NCI-H2227 (cell line): ENCODE measurements around the gene PCP4L1.
A peak's percentile ranks its signal among the peaks of the same experiment; 100 is the strongest.

Experiments used
- DNase-seq: peaks from one replicate; lab custom pipeline; 2025; ENCODE audit not compliant: unreplicated experiment; lab: John Stamatoyannopoulos, UW

The PCP4L1 gene

DNA sequence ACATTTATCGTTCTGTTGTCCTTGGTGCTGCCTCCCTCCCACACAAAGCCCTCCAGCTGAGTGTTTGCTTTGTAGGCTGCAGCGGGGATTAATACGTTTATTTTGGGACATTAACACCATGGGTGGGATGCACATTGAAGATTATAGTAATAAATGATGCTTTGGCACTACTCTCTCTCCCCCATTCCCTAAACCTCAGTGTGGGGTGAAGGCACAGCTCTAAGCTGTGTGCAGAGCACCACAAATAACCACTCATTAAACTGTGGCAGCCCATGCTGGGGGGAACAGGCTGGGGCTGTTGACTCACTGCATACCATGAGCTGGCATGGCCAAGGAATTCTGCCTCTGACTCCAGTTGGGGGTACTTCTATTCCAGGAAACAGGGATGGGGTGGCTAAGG, 7.7 kb downstream of the PCP4L1 start:
- peak; percentile 33 for DNase-seq

DNA sequence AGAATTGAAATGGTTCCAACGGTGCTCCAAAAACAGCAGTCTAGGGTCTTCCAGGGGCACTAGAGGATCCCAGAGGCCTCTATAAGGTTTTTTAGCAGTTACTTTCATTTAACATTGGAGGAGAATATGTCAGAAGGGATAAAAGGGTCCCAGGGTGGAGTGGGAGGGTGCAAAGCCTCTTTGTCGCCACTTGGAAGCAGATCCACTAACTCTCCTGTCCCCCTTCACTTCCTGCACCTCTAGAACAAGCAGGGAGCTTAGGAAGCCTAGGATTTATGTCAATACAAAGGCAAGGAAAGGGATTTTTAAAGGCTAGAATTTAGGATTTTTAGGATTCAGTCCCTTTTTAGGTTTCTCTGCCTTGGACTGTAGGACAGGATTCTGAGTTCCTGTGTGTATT, 8.3 kb downstream of the PCP4L1 start:
- no peak for DNase-seq

DNA sequence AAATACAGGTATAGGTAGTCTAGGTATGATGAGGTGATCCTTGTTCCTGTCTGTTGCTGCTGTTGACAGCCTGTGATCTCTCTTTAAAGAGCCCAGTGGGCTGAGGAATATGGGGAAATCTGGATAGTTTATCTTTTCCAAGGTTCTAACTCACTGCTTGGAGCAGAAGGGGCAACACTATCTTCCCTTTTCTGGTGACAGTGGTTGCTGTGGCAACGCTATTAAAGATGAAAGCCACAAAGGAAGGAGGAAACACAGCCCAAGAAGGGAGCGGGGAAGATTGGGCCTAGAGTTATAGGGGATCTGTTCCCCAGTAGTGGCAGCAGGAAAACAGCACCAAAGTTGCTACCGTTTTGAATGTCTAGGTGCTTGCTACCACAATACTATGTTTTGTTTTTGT, 8.8 kb downstream of the PCP4L1 start:
- peak; percentile 18 for DNase-seq

DNA sequence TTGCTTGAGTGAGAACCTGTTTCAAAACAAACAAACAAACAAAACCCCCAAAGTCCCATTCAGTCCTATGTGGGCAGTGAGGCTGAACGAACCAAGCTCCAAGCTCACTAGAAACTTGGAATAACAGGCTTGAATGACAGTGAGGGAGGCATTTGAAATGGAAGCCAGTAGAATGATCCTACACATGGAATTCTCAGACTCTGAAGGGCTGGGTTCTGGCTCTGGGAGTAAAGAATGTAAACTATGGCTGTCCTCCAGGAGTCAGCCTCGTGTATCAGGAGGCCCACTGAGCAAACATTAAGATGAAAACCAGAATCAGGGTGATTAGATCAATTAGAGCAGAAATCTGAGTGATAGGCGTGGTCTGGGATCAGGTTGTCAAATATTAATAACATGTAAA, 14.9 kb downstream of the PCP4L1 start:
- no peak for DNase-seq

DNA sequence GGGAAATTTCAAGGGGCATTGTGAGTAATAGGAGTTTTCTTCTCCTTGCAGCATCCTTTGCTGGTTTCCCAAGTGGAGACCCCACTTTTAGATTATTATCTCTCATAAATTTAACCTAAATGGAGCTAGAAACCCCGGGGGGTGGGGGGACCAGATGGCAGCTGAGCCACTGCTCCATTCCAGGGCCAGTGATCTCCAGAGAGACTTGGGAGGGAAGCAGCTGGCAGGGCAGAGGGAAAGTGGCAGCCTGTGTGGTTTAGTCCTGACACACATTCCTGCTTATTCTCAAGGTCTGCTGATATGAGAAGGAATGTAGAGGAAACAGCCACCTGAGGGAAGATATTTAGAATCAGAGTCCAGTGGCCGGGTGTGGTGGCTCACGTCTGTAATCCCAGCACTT, 16.3 kb downstream of the PCP4L1 start:
- peak; percentile 42 for DNase-seq

DNA sequence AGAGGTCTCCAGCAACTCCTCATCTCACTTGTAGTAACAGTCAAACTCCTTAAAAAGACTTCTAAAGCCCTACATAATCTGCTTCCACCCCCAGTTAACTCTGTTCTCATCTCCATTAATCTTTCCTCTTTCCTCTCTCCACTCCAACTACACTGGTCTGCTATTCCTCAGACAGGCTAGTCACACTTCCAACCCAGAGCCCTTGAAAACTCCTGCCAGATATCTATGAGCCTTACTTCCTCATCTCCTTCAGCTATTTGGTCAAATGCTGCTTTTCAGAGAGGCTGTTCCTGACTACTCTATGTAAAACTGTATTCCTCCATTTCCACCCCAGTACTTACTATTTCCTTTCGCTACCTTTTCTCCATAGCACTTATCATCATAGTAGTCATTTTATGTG, 24.4 kb downstream of the PCP4L1 start:
- DNase-seq = no peak

DNA sequence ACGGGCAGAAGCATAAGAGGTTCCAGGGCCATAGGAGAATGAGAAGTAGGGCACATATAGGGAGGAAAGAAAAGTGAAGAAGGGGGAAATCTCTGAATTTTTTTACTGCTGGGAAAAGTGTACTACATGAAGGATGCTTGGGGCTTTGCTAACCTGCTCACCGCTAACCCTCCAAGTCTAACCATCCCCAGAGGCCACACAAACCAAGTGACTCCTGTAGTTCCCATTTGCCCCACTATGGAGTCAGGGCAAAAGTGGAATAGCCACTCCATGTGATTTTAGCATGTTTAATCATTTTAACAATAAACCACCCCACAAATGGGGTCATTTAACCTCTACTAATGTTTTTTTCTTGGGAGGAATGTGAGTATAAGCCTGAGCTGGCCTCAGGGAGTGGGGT, 26.6 kb downstream of the PCP4L1 start:
- DNase-seq = no peak

DNA sequence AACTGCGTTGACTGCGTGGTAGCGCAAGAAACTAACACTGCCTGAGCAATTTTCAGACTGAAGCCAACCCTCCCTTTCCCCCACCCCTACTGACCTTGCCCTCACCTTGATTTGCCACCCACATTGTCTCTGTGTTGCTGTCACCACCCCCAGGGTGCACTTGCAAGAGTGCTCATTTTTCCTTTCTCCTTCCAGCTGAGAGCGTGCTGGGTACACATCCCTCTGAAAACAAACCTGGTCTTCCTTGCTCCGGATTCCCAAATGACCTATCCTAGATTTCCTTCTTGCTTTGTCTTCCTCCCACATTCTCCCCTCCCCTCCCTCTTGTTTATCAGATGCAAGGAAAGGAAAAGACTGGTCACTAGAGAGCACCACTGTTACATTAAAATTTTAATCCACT, 27.0 kb downstream of the PCP4L1 start:
- DNase-seq = peak; percentile 21

DNA sequence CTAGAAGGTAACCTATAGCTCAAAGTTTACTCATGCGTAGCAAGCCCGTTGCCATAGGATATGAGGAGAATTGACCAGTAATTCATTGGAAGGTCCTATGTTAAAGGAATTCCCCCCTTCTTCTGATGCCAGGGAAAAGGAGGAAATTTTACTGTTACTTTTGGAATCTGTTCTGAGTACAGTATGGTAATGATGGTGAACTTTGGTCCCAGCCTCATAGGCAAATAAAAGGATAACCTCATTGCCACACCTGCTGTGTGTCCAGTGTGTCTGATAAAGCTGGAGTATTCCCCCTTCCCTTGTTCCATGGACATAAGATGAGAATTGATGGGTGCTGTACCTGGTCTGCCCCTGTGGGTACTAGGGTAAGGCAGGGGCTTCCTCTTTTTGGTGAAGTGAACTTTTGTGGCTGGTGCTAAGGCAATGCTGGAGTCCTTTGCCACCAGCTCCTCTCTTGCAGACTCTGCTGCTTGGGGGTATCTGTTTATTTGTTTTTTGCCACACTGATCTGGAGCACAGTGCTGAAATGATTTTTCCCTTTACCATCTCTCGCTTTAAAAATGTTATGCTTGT, 29.0 kb downstream of the PCP4L1 start:
- no peak for DNase-seq

DNA sequence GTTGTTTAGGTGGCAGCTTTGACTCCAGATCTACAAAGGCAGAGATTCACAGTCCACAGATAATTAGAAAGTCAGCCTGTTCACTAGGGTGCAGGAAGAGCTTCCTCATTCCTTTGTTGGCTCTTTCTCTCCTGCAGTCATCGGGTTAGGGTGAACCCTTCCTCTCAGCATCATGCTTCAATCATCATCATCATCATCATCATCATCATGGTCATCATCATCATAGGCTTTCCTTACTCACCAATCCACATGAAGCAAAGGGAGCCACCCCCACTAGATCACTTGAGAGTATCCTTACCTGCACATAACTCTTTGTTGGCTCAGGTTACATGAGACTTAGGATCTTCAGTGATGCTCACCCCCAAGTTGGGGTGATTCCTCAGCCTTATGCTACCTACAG, 32.2 kb downstream of the PCP4L1 start:
- DNase-seq = no peak

DNA sequence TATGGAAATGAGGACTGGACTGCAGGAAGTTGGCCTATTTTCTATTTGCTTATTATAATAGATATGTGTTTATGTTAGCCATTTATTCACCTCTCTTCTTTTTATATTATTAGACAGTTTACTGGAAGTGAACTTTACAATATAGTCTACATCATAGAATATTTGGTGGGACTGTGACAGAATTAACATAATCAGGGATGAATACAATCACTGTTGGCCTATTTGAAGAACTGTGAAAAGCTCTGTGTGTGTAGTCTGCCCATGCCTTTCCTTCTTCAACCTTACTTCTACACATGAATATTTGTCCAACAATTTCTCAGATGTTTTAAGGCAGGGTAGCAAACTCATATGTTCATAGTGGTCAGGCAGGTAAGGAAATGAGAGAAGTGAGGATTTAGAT, 38.9 kb downstream of the PCP4L1 start:
- DNase-seq = no peak

DNA sequence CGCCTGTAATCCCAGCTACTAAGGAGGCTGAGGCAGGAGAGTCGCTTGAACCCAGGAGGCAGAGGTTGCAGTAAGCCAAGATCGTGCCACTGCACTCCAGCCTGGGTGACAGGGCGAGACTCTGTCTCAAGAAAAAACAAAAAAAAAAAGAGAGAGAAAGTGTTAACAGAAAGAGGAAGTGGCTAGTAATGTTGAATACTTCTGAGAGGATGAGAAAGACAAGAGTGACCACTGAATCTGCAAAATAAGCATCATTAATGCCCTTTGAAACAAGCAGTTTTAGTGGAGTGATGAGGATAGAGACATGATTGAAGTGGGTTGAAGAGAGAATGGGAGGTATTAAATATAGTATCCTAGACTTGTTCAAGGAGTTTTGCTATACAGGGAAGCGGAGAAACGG, 39.6 kb downstream of the PCP4L1 start:
- no peak for DNase-seq

DNA sequence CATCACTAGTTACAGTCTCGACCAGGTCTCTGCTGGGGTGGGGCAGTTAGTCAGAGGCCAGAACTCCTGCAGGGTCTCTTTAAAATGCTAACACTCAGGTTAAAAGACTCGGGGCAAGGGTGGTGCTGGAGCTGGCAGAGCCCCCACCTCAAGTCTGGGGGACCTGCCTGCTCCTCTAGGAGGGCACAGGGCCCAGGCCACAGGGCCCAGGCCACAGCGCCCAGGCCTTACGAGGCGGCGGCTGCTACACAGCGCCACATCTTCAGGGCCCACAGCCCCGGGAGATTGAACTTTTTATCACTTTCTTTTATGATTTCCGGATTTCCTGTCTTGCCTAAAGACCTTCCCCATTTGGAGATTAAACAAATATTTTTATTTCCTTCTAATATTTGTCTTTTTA, 40.8 kb downstream of the PCP4L1 start:
- DNase-seq = no peak

DNA sequence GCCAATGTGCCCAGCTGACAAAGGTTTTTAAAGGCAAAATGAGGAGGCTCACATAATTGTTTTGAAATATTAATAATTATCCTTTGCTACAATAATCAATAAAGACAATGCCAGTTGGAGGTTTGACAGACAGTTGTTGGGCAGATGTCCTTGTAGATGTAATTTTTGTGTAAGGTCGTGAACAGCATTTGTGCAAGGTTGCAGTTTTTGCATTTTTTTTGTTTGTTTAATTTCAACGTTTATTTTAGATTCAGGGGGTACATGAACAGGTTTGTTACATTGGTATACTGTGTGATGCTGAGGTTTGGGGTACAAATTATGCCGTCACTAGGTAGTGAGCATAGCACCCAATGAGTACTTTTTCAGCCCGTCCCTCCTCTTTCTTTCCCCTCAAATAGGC, 41.9 kb downstream of the PCP4L1 start:
- DNase-seq = no peak

DNA sequence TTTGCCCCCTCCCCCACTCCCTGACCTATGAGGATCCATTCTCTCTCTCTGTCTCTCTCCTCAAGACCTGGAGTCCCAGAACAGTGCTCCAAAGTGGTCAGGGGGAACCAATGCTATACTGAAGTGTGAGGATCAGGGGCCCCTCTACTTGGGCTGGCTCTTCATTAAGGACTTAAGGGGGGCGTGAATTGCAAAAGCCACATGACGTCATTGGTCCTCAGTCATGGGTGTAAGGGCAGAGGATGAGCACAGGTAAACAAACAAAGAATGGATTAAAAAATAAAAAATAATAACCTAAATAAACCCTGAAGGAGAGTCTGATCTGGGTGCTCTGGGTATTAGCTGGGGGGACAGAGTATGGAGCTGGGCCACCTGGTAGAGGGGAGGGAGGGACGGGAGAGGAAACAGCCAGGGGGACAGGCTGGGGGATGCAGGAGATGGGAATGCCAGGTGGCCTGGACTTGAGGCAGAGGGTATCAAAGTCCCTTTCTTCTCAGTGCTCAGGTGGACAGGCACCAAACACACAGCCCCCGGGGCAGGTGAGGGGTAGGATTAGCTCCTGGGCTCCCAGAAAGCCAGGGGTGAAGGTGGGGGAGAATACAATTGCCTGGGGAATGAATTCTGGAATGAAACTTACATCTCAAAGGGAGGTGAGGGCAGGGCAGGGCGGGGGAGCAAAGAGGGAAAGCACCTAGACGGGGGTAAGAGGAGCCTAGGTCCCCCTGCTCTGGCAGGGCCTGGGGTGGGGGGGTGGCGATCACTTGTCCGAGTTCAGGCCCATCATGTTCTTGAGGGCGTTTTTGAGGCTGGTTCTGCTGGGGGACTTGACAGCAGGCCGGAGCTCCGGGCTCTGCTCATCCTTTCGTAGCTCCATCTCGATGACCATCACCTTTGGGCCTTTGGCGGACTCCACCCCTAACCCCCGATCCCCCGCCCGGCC, 46.7 kb downstream of the PCP4L1 start:
- peak; percentile 7 for DNase-seq

DNA sequence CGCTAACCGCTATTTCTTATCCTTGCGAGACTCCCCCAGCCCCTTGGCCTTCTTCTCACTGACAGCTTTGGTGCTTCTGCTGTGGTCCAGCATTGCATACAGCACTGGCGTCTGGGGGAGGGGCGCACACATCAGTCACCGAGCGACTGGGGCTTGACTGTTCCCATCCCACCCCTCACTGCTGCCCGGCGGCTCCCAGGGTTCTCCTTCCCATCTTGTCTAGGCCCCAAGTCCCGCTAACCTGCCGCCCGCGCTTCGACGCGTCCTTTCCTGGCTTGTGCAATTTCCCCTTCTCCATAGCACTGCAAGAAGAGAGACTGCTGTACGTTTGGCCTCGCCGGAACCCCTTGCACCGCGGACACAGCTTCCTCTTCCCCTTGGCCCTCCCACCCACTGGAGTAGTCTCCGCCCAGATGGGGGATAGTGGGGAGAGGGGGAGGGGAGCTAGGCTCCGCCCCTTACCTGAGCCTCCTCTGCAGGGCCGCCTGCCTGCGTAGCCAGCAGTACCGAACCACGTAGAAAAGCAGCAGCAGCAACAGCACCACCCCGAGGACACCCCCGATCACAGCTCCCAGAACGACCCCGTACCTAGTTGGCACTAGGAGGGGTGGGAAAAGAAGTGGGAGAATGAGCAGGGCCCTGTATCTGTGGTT, 47.4 kb downstream of the PCP4L1 start:
- DNase-seq = peak; percentile 86

DNA sequence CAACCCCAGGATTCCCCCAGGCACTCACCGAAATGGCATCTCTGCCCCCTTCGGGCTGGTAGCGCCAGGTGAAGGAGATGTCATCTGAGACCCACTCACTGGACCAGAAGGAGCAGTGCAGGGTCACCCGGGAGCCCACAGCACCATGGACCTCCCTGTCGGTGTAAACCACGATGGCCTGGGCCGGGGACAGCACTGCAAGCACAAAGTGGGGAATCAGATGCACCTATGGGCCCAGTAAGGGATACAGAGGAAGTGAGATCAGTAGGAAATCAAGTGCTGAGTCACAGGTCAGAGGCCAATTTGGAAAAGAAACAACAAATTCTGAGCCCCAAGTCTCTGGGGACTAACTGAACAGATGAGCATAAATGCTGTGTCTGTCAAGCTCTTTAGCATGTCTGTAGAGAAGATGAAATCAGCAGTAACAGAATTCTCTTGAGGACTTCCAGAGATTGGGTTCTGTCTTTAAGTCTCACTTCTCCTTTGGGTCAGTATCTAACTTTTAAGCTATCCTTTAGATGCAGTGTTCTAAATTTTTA, 48.8 kb downstream of the PCP4L1 start:
- no peak for DNase-seq

DNA sequence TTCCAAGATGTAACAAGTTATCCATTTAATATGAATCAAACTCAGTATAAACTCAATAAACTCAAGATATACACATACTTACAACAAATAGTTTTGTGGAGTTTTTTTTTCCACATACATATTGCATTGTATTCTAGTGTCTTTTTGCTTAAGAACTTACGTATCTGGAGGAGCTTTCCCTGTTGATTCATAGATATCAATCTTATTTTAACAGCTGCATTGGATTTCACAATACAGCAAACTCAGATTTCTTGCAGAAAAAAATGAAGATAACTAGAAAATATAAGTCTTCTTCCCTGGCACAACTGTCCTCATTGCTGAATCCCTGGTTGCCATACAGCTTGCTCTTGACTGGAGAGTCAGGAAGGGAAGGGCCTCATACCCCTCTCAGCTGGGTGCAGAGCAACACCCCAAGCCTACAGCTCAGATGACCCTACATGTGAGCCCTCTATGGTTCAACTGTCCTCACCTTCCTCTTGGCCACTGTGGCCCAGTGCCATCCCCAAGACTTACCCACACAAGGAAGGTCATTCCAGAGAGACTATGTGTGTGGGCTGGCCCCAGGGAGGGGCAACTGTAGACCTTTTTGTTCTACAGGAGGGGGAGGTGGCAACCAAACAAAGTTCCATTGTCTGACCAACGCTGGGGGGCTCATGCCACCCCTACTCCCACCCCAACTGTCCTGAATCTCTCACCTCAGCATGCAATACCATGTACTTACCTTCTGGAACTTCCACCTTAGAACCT, 49.5 kb downstream of the PCP4L1 start:
- no peak for DNase-seq

DNA sequence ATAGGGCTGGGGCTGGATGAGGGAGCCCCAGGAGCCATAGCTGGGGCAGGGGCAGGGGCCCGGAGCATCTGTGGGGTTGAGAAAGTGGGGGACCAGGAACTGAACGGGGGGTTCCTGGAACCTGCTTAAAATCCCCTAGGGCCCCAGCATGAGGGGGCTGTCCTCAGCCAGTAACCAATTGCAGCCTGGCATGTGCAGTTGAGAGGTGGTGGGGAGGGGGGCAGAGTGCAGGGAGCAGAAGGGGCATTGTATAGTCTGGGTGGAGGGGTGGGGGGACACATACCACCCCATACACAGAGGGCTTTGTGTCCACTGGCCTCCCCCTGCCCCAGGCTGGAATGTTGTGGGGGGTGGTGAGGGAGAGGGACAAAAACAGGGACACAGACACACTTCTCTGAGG, 51.3 kb downstream of the PCP4L1 start, which contains the start of gene MPZ:
Gene MPZ, minus strand, starts transcription at position 101 of the 400 bp plus-strand sequence. Its CDS starts 63 bp downstream, at position 38.
- no peak for DNase-seq

DNA sequence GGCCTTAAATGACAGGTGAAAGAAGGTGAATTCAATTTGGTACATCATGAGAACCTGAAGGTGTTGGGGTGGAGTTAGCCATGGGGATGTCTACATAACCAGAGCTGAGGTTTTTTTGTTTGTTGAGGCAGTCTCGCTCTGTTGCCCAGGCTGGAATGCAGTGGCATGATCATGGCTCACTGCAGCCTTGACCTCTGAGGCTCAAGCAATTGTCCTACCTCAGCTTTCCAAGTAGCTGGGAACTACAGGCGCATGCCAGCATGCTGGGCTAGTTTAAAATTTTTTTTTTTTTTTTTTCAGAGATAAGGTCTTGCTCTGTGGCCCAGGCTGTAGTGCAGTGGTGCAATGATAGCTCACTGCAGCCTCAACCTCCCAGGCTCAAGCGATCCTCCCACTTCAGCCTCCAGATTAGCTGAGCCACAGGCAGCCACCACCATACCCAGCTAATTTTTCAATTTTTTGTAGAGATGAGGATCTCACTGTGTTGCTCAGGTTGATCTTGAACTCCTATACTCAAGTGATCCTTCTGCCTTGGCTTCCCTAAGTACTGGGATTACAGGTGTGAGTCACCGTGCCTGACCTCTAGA, 53.1 kb downstream of the PCP4L1 start:
- no peak for DNase-seq
